AG10803 (cell line): ENCODE measurements around the gene SPPL2A.

Experiments used
- DNase-seq: peaks from one replicate; pipeline ENCODE4 v3.0.0; 2010; ENCODE audit warnings: low read depth
- H3K4me3 ChIP-seq: 2 replicates; pipeline ENCODE4 v1.5.1; 2011; ENCODE audit warnings: mild to moderate bottlenecking, low read length, control low read depth
- CTCF ChIP-seq: conservative IDR thresholded peaks from 2 replicates; pipeline ENCODE4 v1.5.1; 2011; ENCODE audit warnings: mild to moderate bottlenecking, low read length, control low read depth, inconsistent platforms

SPPL2A gene

DNA sequence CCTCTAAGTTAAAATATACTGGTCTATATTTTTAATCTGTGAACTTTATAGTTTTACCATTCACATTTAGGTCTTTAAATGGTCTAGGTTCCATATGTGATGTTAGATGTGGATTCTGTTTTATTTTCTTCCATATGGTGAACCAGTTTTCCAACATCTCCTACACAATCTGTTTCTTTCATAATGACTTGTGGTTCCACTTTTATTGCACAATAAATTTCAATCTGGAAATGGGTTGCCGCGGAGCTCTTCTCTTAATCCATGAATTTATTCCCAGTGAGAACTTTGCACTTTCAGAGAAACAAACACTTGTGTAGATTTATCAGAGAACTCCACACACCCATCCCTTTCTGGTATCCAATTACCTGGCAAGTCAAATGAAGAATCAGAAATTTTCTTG is 20.9 kb upstream of the SPPL2A start:
- no peak for DNase-seq

GRCh38 chr15:50783895-50784294 is 18.4 kb upstream of the SPPL2A start:
- no peak overlapping the region for H3K4me3 ChIP-seq
- no peak for DNase-seq
- no peak for TF ChIP-seq CTCF

More for the DNA sequence above, 20.9 kb upstream of the SPPL2A start:
- H3K4me3 ChIP-seq = no peak overlapping the region
- no peak for TF ChIP-seq CTCF

- no peak for TF ChIP-seq CTCF
- DNase-seq = no peak
Observed at GRCh38 chr15:50783411-50783810, 17.9 kb upstream of the SPPL2A start.

GRCh38 chr15:50778086-50778485 is 12.6 kb upstream of the SPPL2A start:
- no peak overlapping the region for H3K4me3 ChIP-seq
- no peak for TF ChIP-seq CTCF
- DNase-seq = no peak

More at GRCh38 chr15:50783411-50783810, 17.9 kb upstream of the SPPL2A start:
- H3K4me3 ChIP-seq = no peak overlapping the region

DNA sequence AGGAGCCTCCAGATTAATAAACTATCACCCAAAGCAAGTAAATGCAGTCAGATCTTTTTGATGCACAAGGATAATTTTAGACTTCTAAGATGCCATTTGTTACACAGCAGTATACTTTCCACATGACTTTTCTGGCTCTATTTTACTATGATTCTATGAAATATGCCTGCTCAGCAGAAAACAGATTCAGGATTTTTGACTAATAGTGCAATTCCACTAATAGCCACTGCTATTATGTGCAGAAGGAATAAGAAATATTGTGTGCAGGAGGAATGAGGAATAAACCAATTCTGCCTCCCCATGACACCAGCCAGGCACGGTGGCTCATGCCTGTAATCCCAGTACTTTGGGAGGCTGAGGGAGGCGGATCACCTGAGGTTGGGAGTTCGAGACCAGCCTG is 11.5 kb upstream of the SPPL2A start:
- no peak for TF ChIP-seq CTCF
- no peak for DNase-seq
- H3K4me3 ChIP-seq = no peak overlapping the region

DNA sequence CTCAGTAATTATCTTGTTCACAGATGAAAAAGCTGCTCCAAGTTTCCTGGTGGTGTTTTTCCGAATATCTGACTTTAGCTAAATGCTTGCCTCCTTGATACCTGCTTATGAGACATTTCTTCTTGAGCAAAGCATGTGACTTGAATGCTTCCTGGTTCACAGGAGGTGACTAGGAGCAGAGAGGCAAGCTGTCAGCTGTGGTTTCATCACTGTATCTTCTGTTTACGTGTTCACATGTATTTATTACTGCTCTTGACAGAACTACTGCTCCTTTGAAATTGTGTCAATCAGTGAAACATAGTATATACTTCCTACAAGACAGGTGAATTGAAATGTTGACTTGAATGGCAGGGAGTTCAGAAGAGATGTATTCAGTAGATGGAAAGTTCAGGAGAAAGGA is 8.9 kb upstream of the SPPL2A start:
- TF ChIP-seq CTCF = no peak
- H3K4me3 ChIP-seq = no peak overlapping the region
- no peak for DNase-seq

- DNase-seq = no peak
- no peak overlapping the region for H3K4me3 ChIP-seq
- TF ChIP-seq CTCF = no peak
Observed at GRCh38 chr15:50773389-50773788, 7.9 kb upstream of the SPPL2A start.
